Activated B cell treated with CpG ODN at 0.5 μM for 24 hours (primary cell): ENCODE results near the gene AMPD3. TPM values are rescaled to one million over a fixed set of nuclear protein-coding genes. Genes with fewer than 3 reads are reported as not detected.

Experiments
- ATAC-seq: fragments of 200-7000 bp; cut with Tn5 transposase; one replicate; pipeline ENCODE4 v1.10.0; 2021; ENCODE audit warnings: low read depth, mild to moderate bottlenecking, moderate library complexity
- CTCF ChIA-PET: fragments of 350-600 bp; sonication (Branson Sonifier 250); formaldehyde crosslinking; loops from one replicate; lab custom pipeline; 2021; ENCODE audit warnings: antibody characterized with exemption; lab: Charles Lee
- POLR2A ChIA-PET: fragments of 350-600 bp; sonication (Branson Sonifier 250); formaldehyde crosslinking; loops from one replicate; lab custom pipeline; 2021; ENCODE audit warnings: antibody characterized with exemption; lab: Charles Lee
- DNase-seq: peaks from one replicate; pipeline ENCODE4 v3.0.0; 2022
- H3K27ac Mint-ChIP-seq: one replicate; pipeline ENCODE4 v1.8.0; 2020; ENCODE audit warnings: mixed read lengths
- H3K27me3 Mint-ChIP-seq: one replicate; pipeline ENCODE4 v1.8.0; 2021; ENCODE audit warnings: mixed read lengths
- H3K36me3 Mint-ChIP-seq: one replicate; pipeline ENCODE4 v1.8.0; 2021; ENCODE audit warnings: low read depth, mixed read lengths
- H3K4me1 Mint-ChIP-seq: one replicate; pipeline ENCODE4 v1.8.0; 2021; ENCODE audit warnings: mixed read lengths
- H3K4me3 Mint-ChIP-seq: one replicate; pipeline ENCODE4 v1.8.0; 2020; ENCODE audit warnings: mild to moderate bottlenecking, mixed read lengths
- H3K9me3 Mint-ChIP-seq: one replicate; pipeline ENCODE4 v1.8.0; 2020; ENCODE audit warnings: mixed read lengths
- intact Hi-C: fragments of 100-400 bp; cut with micrococcal nuclease; formaldehyde crosslinking; loops from one replicate; pipeline ENCODE4 v1.15.1; 2024
- total RNA-seq: library from RNA; stranded (reverse); gene quantifications from 2 replicates; pipeline ENCODE4 v1.2.3, GENCODE V29; 2022
- TF ChIP-seq, protein P1 (sequence below): fragments of 200-600 bp; IDR thresholded peaks from one replicate; pipeline ENCODE4 v1.8.0; 2022; ENCODE audit warnings: antibody characterized with exemption, mild to moderate bottlenecking

The AMPD3 gene
- total RNA-seq, 1 donor from 2014 or later: 116 TPM

GRCh38 chr11:10476927-10477689 lies 22.0 kb downstream of the AMPD3 start:
- intact Hi-C loops: loop anchor here (1.0 kb wide), 1 partner anchor 17 kb away; no protein-coding TSS in a partner anchor
- CTCF ChIA-PET: interaction anchor here (2.0 kb wide), 1 partner anchor 64 kb away, joined by 5 read pairs; no protein-coding TSS in a partner anchor

GRCh38 chr11:10477690-10478046 lies 22.6 kb downstream of the AMPD3 start:
- peak overlapping the region; percentile 83 for H3K27ac Mint-ChIP-seq
- H3K27me3 Mint-ChIP-seq: no peaks in the 10 kb centered on the region

More at GRCh38 chr11:10476927-10477689, 22.0 kb downstream of the AMPD3 start:
- POLR2A ChIA-PET: interaction anchor here (0.7 to 2.1 kb wide), 5 partner anchors 11 to 217 kb away, joined by 3 to 10 read pairs (median 4); no protein-coding TSS in a partner anchor
- DNase-seq (no peak), ATAC-seq (peak; percentile 70)
- Mint-ChIP-seq H3K9me3 (no peaks in the 10 kb centered on the region), H3K36me3 (peaks cover 90% of the 10 kb centered on the region), H3K4me3 (peak overlapping the region; percentile 28), H3K27ac (peak overlapping the region; percentile 83), H3K4me1 (peaks cover 55% of the 10 kb centered on the region), H3K27me3 (no peaks in the 10 kb centered on the region)
- TF ChIP-seq, protein P1, sequence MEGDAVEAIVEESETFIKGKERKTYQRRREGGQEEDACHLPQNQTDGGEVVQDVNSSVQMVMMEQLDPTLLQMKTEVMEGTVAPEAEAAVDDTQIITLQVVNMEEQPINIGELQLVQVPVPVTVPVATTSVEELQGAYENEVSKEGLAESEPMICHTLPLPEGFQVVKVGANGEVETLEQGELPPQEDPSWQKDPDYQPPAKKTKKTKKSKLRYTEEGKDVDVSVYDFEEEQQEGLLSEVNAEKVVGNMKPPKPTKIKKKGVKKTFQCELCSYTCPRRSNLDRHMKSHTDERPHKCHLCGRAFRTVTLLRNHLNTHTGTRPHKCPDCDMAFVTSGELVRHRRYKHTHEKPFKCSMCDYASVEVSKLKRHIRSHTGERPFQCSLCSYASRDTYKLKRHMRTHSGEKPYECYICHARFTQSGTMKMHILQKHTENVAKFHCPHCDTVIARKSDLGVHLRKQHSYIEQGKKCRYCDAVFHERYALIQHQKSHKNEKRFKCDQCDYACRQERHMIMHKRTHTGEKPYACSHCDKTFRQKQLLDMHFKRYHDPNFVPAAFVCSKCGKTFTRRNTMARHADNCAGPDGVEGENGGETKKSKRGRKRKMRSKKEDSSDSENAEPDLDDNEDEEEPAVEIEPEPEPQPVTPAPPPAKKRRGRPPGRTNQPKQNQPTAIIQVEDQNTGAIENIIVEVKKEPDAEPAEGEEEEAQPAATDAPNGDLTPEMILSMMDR: no peak

DNA sequence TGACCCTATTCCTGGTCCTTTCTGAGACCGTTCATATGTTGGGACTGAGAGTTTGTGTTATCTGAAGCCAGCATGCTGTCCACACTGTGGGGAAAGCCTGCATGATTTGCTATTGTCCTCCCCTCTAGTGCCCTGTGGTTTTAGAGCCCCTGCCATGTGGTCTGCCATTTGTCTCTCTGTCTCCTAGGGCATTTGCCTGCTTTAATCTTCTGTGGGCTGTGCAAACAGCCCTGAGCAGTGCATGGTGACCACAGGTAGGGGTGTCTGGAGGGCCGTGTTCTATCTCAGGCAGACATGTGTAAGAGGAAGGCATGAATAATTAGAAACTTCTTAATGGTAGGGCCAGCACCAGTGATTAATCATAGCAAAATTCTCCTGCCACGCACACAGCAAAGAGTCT lies 23.0 kb downstream of the AMPD3 start:
- no peak for ATAC-seq
- no peak for DNase-seq
- Mint-ChIP-seq H3K27ac (peak overlapping the region; percentile 83), H3K36me3 (peaks cover 92% of the 10 kb centered on the region), H3K4me1 (peaks cover 50% of the 10 kb centered on the region), H3K4me3 (no peak overlapping the region), H3K27me3 (no peaks in the 10 kb centered on the region), H3K9me3 (no peaks in the 10 kb centered on the region)
- intact Hi-C loops: no loop called here
- TF ChIP-seq, protein P1: no peak
- CTCF ChIA-PET: no interaction called here
- POLR2A ChIA-PET: no interaction called here

More at GRCh38 chr11:10477690-10478046, 22.6 kb downstream of the AMPD3 start:
- ATAC-seq: no peak
- no peak for DNase-seq
- ChIA-PET POLR2A (interaction anchor here (1.0 to 2.1 kb wide), 2 partner anchors 11 to 50 kb away, joined by 3 to 10 read pairs; no protein-coding TSS in a partner anchor), CTCF (no interaction called here)
- no peak overlapping the region for H3K4me3 Mint-ChIP-seq
- intact Hi-C loops: loop anchor here (1.0 kb wide), 1 partner anchor 17 kb away; no protein-coding TSS in a partner anchor
- H3K36me3 Mint-ChIP-seq: peaks cover 92% of the 10 kb centered on the region
- peaks cover 54% of the 10 kb centered on the region for H3K4me1 Mint-ChIP-seq
- no peaks in the 10 kb centered on the region for H3K9me3 Mint-ChIP-seq
- TF ChIP-seq, protein P1: no peak

DNA sequence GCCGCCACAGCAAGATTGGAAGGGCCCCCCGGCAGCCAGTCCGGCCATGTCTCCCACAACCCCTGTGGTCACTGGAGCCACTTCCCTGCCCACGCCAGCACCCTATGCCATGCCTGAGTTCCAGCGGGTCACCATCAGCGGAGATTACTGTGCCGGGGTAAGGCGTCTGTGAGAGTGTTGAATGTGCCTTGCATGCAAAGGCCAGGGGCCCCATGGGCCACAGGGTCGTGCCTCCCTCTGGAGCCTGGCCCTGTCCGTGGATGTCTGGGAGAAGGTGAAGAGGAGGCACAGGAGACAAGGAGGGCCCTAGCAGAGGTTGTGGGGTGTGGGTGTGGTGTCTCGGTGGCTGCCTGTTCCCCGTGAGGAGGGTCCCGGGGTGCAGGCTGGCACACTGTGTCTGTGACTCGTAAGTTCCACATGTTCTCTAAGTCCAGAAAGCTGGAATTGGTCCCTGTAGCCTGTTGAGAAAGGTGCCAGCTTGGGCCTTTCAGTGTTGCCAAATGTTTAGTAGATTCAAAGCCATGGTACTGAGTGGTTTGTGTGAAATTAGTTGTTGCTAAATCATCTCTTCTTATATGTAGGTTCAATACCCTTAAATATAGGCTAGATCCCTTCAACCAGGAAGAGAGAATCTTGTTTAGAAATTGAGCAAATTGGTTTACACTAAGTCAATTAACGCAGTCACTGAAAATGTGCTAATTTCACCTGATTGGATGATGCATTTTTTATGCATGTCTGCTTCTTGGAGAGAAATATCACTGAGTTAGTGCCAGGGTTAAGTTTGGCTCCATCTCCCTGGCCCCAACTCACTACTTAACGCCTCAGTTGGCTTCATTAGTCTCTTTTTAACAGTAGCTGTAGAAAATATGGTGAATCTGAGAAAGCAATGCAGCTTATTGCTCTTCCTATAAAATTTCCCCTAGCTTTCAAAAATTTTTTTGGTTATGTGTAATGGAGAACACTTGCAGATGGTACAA lies 23.8 kb downstream of the AMPD3 start:
- H3K27me3 Mint-ChIP-seq: no peaks in the 10 kb centered on the region
- TF ChIP-seq, protein P1: no peak
- peaks cover 43% of the 10 kb centered on the region for H3K4me1 Mint-ChIP-seq
- ChIA-PET POLR2A (interaction anchor here (0.8 kb wide), 1 partner anchor 24 kb away, joined by 3 read pairs; no protein-coding TSS in a partner anchor), CTCF (no interaction called here)
- ATAC-seq: no peak
- peak overlapping the region; percentile 83 for H3K27ac Mint-ChIP-seq
- peaks cover 90% of the 10 kb centered on the region for H3K36me3 Mint-ChIP-seq
- intact Hi-C loops: no loop called here
- no peak for DNase-seq
- H3K4me3 Mint-ChIP-seq: no peak overlapping the region
- no peaks in the 10 kb centered on the region for H3K9me3 Mint-ChIP-seq
